Esophagus muscularis mucosa (tissue), 4 donors: Measurements from ENCODE around the gene TECTA. TPM values are rescaled to one million over a fixed set of nuclear protein-coding genes. Genes with fewer than 3 reads are reported as not detected.

Experiments
- DNase-seq: peaks from one replicate; pipeline ENCODE4 v3.0.0-alpha.2; 2017; ENCODE audit errors: extremely low spot score
- H3K27ac ChIP-seq, 4 donors: fragments of 200-600 bp; sonication (generic); replicated peaks in 1 of 4; 1 replicate in 3 of 4; 2 replicates in 1 of 4; pipeline ENCODE4 v1.5.1; 2016 to 2019; ENCODE audit warnings: mild to moderate bottlenecking in 1 of 4
- H3K27me3 ChIP-seq, 4 donors: fragments of 200-600 bp; sonication (generic); one replicate each; pipeline versions ENCODE4 v1.5.1 to v1.6.0; 2016 to 2019
- H3K36me3 ChIP-seq, 4 donors: fragments of 200-600 bp; sonication (generic); one replicate each; pipeline ENCODE4 v1.5.1; 2016 to 2019
- H3K4me1 ChIP-seq, 4 donors: fragments of 200-600 bp; sonication (generic); one replicate each; pipeline ENCODE4 v1.5.1; 2016 to 2019
- H3K4me3 ChIP-seq, 4 donors: fragments of 200-600 bp; sonication (generic); 1 replicate in 2 of 4; 2 replicates in 2 of 4; pipeline ENCODE4 v1.5.1; 2016 to 2019; ENCODE audit warnings: mild to moderate bottlenecking in 4 of 4, moderate library complexity in 1 of 4
- H3K9me3 ChIP-seq, 4 donors: fragments of 200-600 bp; sonication (generic); 1 replicate in 3 of 4; 2 replicates in 1 of 4; pipeline ENCODE4 v1.5.1; 2016 to 2019
- EP300 ChIP-seq: sonication (generic); formaldehyde crosslinking; IDR thresholded peaks from one replicate; pipeline ENCODE4 v1.6.1; 2017; ENCODE audit warnings: antibody characterized with exemption
- POLR2A ChIP-seq: fragments of 450-650 bp; IDR thresholded peaks from one replicate; pipeline ENCODE4 v1.6.1; 2017; ENCODE audit warnings: antibody characterized with exemption, moderate library complexity, mild to moderate bottlenecking, low read depth
- POLR2AphosphoS5 ChIP-seq, 2 donors: sonication (generic); formaldehyde crosslinking; IDR thresholded peaks; one replicate each; pipeline ENCODE4 v1.6.1; 2017; ENCODE audit warnings: antibody characterized with exemption in 2 of 2
- WGBS: methylation state at CpG from one replicate; pipeline ENCODE4 v1.1.5; 2018; 5-methylcytosine and 5-hydroxymethylcytosine counted together
- intact Hi-C: fragments of 100-400 bp; cut with DNase I; formaldehyde crosslinking; loops from one replicate; pipeline ENCODE4 v1.15.1; 2023
- total RNA-seq, 4 donors: library from RNA; depleted of rRNA; stranded (reverse); fragments of >200 nt; gene quantifications; one replicate each; pipeline versions ENCODE4 v1.1.0 to v1.2.1, GENCODE V29; 2016
- TF ChIP-seq, protein P1 (sequence below), 3 experiments: fragments of 200-600 bp in 2 of 3; fragments of 450-650 bp in 1 of 3; sonication (generic) in 2 of 3; IDR thresholded peaks; one replicate each; pipeline ENCODE4 v1.5.1; 2017 to 2019; ENCODE audit warnings: antibody characterized with exemption in 3 of 3, mild to moderate bottlenecking in 2 of 3, moderate library complexity in 1 of 3

Gene TECTA
- total RNA-seq, 4 donors from 2014 or later = 0.80 to 1.2 (median 0.90) TPM

DNA sequence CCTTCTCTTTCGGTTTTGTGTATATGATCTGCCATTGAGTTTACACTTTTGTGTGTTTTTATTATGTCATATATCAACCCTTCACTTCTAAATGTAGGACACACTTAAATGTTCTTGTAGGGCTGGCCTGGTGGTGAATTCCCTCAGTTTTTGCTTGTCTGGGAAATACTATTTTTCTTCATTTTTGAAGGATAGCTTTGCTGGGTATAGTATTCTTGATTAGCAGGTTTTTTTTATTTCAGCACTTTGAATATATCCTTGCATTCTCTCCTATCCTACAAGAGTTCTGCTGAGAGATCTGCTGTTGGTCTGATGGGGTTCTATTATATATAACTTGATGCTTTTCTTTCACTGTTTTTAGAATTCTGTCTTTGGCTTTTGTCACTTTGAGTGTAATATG is 79.1 kb downstream of the TECTA start:
- Histone ChIP-seq H3K27ac (no peak overlapping the region), H3K36me3 (no peaks in the 10 kb centered on the region), H3K4me3 (no peak overlapping the region), H3K4me1 (no peaks in the 10 kb centered on the region), H3K9me3 (peaks cover 0 to 23% (median 11%) of the 10 kb centered on the region in 4 donors), H3K27me3 (no peaks in the 10 kb centered on the region)
- no peak for DNase-seq
- intact Hi-C loops = no loop called here
- 65% methylated on average over 1 of the region's 1 CpG for WGBS
- TF ChIP-seq EP300 = no peak

DNA sequence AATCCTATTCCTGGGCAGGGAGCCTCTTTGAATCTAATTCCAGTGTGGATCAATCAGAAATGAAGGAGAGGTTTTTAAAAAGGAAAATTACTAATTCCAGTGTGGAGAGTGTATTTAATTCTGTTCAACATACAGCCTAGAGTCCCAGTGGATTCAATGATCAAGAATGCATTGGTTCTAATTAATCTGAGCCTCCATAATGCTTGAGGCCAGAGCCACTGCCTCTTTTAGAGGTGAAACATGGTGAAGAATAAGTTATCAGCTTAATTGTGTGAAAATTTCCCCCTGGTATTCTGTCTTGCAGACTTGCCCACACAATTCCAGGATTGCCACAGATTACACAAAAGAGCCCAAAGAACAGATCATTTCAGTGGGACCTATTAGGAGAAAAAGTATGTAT is 87.7 kb downstream of the TECTA start:
- Histone ChIP-seq H3K27ac (no peak overlapping the region), H3K9me3 (no peaks in the 10 kb centered on the region), H3K4me1 (no peaks in the 10 kb centered on the region), H3K36me3 (no peaks in the 10 kb centered on the region), H3K4me3 (no peak overlapping the region), H3K27me3 (no peaks in the 10 kb centered on the region)
- DNase-seq = no peak
- TF ChIP-seq POLR2AphosphoS5 (IDR thresholded peaks at IDR 0.05) (no peak), POLR2A (no peak), EP300 (no peak)
- TF ChIP-seq, protein P1, sequence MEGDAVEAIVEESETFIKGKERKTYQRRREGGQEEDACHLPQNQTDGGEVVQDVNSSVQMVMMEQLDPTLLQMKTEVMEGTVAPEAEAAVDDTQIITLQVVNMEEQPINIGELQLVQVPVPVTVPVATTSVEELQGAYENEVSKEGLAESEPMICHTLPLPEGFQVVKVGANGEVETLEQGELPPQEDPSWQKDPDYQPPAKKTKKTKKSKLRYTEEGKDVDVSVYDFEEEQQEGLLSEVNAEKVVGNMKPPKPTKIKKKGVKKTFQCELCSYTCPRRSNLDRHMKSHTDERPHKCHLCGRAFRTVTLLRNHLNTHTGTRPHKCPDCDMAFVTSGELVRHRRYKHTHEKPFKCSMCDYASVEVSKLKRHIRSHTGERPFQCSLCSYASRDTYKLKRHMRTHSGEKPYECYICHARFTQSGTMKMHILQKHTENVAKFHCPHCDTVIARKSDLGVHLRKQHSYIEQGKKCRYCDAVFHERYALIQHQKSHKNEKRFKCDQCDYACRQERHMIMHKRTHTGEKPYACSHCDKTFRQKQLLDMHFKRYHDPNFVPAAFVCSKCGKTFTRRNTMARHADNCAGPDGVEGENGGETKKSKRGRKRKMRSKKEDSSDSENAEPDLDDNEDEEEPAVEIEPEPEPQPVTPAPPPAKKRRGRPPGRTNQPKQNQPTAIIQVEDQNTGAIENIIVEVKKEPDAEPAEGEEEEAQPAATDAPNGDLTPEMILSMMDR (IDR thresholded peaks at IDR 0.05) = no peak
- intact Hi-C loops = no loop called here

DNA sequence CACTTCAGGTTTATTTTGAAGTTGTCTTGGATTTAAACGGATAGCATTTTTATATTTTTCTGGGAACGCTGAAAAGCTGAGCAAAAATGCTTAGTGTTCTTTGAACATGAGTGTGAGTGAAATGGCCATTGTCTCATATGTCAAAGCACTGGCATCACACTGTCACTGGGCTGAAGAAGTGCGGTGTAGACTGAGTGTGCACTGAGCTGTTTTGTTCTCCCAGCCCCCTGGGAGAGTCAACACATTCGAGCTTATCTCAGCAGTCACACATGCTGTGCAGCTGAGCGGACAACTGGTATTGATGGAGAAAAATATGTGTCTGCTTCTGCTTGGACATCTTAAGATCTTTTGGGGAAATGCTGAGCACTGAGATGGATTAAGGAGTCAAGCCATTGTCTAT is 90.8 kb downstream of the TECTA start:
- Histone ChIP-seq H3K4me1 (peaks cover 0 to 6% (median 0%) of the 10 kb centered on the region in 4 donors), H3K9me3 (no peaks in the 10 kb centered on the region), H3K36me3 (no peaks in the 10 kb centered on the region), H3K4me3 (no peak overlapping the region), H3K27ac (no peak overlapping the region), H3K27me3 (peaks cover 0 to 8% (median 0%) of the 10 kb centered on the region in 4 donors)
- intact Hi-C loops = no loop called here
- WGBS = 64% methylated on average over 5 of the region's 5 CpGs
- no peak for DNase-seq
- no peak for TF ChIP-seq POLR2AphosphoS5 (IDR thresholded peaks at IDR 0.05)
- TF ChIP-seq, protein P1 (IDR thresholded peaks at IDR 0.05) = no peak

DNA sequence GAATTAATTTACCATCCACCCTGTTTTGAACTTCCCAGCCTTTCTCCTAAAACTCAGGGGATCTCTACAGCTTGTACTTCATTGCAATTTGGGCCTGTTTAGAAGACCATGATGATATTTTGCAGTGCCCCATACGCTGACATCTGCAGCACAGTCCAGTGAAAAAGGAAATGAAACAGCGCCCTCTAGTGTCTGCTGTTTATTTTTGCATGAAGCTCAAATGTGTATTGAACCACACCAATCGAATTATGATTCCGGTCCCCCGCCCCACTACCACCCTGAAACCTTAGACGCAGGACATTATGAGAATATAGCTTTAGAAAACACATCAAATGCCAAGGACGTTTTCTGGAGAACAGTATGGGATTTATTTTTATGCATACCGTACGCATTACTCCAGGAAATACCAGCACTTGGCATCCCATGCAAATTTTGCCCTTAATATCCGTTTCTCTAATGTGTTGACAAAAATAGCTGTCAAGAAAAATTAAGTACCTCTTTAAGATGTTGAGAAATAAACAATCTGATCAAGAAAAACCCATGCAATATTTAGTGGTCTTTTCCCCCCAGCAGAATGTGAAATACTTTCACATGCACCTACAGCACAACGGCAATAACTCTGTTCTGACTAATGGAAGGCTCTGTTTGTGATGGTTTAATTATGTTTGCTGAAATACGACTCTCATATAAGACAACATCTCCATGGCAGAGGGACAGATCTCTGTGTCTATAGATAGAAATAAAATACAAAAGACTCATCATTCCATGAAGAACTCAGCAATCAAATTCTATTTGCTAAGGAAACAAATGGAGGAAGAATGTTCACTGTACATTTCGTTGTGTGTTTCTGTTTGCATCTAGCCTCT is 93.9 kb downstream of the TECTA start:
- Histone ChIP-seq H3K4me1 (peaks cover 0 to 6% (median 0%) of the 10 kb centered on the region in 4 donors), H3K4me3 (no peak overlapping the region), H3K27me3 (peaks cover 0 to 18% (median 0%) of the 10 kb centered on the region in 4 donors), H3K9me3 (no peaks in the 10 kb centered on the region), H3K36me3 (no peaks in the 10 kb centered on the region), H3K27ac (no peak overlapping the region)
- TF ChIP-seq, protein P1 (IDR thresholded peaks at IDR 0.05) = peak; percentile 69 to 83 (median 82)
- TF ChIP-seq POLR2A = no peak
- WGBS = 23% methylated on average over 13 of the region's 13 CpGs
- no peak for DNase-seq
- intact Hi-C loops = loop anchor here (2.0 kb wide), 1 partner anchor 684 kb away; the partner anchor contains the start of gene GRIK4

DNA sequence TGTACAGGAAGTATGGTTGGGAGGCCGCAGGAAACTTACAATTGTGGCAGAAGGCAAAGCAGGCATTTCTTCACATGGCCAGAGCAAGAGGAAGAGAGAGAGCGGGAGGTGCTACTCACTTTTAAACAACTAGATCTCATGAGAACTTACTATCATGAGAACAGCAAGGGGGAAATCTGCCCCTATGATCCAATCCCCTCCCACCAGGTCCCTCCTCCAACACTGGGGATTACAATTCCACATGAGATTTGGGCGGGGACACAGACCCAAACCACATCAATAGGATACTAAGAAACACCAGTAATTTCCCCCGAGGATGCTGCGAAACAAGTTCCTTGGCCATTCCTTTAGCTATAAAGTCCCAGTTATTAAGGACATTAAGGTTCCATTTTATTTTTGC is 97.4 kb downstream of the TECTA start:
- H3K27ac ChIP-seq = no peak overlapping the region
- DNase-seq = no peak
- no peaks in the 10 kb centered on the region for H3K36me3 ChIP-seq
- intact Hi-C loops = no loop called here
- no peaks in the 10 kb centered on the region for H3K9me3 ChIP-seq
- H3K27me3 ChIP-seq = peaks cover 0 to 18% (median 0%) of the 10 kb centered on the region in 4 donors
- 87% methylated on average over 5 of the region's 5 CpGs for WGBS
- H3K4me3 ChIP-seq = no peak overlapping the region
- TF ChIP-seq POLR2AphosphoS5 (IDR thresholded peaks at IDR 0.05) (no peak), EP300 (no peak), POLR2A (no peak)
- TF ChIP-seq, protein P1 (IDR thresholded peaks at IDR 0.05) = no peak
- H3K4me1 ChIP-seq = peaks cover 0 to 6% (median 0%) of the 10 kb centered on the region in 4 donors
